Ishikawa (cell line): Measurements from ENCODE around the gene UBE3D.

Source experiments
- CEBPB ChIP-seq: IDR thresholded peaks from 2 replicates; pipeline ENCODE4 v1.6.1; 2012
- EGR1 ChIP-seq: IDR thresholded peaks from 2 replicates; pipeline ENCODE4 v1.6.1; 2012
- EP300 ChIP-seq: IDR thresholded peaks from 2 replicates; pipeline ENCODE4 v1.6.1; 2012; ENCODE audit warnings: borderline replicate concordance
- YY1 ChIP-seq: IDR thresholded peaks from 2 replicates; pipeline ENCODE4 v1.6.1; 2012; ENCODE audit warnings: low read depth
- TF ChIP-seq, protein P1 (sequence below): IDR thresholded peaks from 2 replicates; pipeline ENCODE4 v1.6.1; 2012

GRCh38 chr6:83108378-83108777, 42.7 kb upstream of the UBE3D start:
- TF ChIP-seq EP300 (no peak), CEBPB (no peak), EGR1 (no peak), YY1 (no peak)
- TF ChIP-seq, protein P1, sequence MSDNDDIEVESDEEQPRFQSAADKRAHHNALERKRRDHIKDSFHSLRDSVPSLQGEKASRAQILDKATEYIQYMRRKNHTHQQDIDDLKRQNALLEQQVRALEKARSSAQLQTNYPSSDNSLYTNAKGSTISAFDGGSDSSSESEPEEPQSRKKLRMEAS = no peak
